NCI-H2196 treated with DMSO at 0.1 percent for 48 hours (cell line): ENCODE measurements around the gene RECQL5.

Experiments
- DNase-seq: peaks from one replicate; lab custom pipeline; 2025; ENCODE audit not compliant: unreplicated experiment; lab: John Stamatoyannopoulos, UW

RECQL5 gene

DNA sequence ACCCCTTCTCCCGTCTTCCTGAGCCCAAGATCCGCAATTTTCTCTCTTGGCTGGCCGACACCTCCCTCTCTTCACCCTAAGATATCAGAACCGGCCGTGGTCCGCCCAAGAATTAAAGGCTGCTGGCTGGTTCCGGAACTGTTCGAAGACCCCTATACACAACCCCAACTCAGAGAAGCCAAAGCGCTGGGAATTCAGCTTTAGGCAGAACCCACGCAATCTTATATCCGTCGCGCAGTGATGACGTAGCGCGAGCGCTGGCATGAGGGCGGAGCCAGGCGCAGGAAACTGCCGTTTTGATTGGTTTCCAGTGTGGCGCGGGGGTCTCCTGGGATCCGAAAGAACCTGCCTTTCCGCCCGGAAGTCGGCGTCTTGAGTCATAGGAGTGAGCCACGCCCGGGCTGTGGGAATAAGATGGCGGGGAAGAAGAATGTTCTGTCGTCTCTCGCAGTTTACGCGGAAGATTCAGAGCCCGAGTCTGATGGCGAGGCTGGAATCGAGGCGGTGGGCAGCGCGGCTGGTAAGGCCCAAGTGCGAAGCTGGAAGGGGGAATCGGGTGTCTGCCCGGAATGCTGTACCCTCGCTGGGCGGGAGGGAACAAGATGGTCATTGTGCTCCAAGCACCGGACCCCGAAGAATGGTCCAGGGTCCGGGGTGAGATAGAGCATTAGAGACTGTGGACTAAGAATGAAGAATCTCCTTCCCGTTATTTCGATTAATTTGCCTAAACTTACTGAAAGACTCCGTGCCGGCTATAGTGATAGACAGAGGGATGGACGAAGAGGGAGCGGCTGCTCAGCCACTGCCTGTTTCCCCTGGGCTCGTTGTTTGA lies at the start of gene RECQL5, which contains the start of gene SAP30BP:
RECQL5 (minus strand) TSS at position 196 of the 832 bp plus-strand sequence. CDS start 597 bp downstream, outside the sequence.
SAP30BP (plus strand) TSS at position 380 of the 832 bp plus-strand sequence; CDS start at position 415, 35 bp downstream.
- DNase-seq: peak; percentile 90

- no peak for DNase-seq
These were observed 45.5 kb upstream of the RECQL5 start for GRCh38 chr17:75712446-75712845.

- no peak for DNase-seq
These were observed 40.2 kb upstream of the RECQL5 start for GRCh38 chr17:75707079-75707571.

DNA sequence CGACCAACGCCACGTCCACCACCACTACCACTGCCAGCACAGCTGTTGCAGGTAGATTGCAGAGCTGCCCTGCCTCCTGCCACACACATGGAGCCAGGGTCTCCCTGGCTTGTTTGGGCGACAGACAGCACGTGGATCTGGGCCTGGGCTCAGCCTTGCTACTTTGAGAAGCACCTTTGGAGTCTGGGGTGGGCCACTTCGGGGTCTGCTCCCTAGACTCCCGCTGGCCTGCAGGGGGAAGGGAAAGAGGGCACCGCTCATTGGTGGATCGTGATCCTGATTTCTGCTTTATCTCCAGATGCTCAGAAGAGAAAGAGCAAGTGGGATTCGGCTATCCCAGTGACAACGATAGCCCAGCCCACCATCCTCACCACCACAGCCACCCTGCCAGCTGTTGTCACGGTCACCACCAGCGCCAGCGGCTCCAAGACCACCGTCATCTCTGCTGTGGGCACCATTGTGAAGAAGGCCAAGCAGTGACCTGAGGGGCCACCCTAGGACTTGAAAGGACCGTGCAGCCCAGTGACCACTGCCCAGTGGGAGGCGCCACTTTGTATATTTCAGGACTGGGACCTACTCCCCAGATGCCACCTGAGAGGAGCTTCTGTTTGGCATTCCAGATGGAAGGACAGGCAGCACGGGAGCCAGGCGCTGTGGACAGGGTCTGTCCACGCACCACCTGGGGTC lies 39.2 kb upstream of the RECQL5 start:
- no peak for DNase-seq

GRCh38 chr17:75704963-75705875 lies 38.3 kb upstream of the RECQL5 start:
- DNase-seq: no peak

DNA sequence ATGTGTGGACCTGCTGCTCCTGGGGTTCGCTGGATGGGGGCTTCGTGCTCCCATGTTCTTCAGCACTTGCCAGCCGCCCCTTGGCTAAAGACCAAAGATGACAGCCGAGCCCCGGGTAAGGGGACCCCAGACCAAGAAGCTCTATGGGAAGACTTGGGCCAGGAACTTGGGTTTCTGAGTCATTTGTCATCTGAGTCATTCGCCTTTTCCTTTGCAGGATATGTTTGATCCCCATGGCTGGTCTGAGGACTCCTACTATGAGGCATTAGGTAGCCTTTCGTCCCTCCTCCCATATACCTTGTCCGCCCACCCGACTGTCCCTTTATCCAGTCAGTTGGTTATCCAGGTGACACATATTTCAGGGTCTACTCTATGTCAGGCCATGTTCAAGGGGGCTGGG lies 36.6 kb upstream of the RECQL5 start:
- no peak for DNase-seq

- no peak for DNase-seq
These were observed 36.2 kb upstream of the RECQL5 start for GRCh38 chr17:75703191-75703590.

- no peak for DNase-seq
These were observed 34.3 kb upstream of the RECQL5 start for GRCh38 chr17:75701288-75701687.

- no peak for DNase-seq
These were observed 31.7 kb upstream of the RECQL5 start for GRCh38 chr17:75698659-75699058.

GRCh38 chr17:75697651-75698291 lies 30.8 kb upstream of the RECQL5 start:
- DNase-seq: peak; percentile 33

DNA sequence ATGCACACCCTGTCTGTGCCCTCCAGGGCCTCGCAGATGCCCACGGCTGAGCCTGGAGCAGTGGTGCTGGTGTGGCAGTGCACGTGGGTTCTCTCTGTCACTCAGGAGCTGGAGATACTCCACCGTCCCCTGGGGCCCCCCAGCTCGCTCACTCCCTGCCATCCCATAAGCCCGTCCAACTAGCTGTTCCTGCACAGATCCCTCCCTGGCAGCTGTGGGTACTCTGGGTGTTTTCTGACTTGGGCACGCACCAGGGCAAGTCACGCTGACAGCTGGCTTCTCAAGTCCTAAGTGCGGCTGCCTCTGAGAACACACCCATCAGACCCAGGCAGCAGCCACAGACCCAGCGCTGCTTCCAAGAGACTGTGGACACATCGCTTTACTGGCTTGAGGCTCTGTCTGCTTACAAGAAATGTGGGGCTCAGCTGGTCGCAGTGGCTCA lies 28.9 kb upstream of the RECQL5 start:
- no peak for DNase-seq

- no peak for DNase-seq
These were observed 28.3 kb upstream of the RECQL5 start for GRCh38 chr17:75695141-75695829.

GRCh38 chr17:75694536-75694935 lies 27.6 kb upstream of the RECQL5 start:
- no peak for DNase-seq

DNA sequence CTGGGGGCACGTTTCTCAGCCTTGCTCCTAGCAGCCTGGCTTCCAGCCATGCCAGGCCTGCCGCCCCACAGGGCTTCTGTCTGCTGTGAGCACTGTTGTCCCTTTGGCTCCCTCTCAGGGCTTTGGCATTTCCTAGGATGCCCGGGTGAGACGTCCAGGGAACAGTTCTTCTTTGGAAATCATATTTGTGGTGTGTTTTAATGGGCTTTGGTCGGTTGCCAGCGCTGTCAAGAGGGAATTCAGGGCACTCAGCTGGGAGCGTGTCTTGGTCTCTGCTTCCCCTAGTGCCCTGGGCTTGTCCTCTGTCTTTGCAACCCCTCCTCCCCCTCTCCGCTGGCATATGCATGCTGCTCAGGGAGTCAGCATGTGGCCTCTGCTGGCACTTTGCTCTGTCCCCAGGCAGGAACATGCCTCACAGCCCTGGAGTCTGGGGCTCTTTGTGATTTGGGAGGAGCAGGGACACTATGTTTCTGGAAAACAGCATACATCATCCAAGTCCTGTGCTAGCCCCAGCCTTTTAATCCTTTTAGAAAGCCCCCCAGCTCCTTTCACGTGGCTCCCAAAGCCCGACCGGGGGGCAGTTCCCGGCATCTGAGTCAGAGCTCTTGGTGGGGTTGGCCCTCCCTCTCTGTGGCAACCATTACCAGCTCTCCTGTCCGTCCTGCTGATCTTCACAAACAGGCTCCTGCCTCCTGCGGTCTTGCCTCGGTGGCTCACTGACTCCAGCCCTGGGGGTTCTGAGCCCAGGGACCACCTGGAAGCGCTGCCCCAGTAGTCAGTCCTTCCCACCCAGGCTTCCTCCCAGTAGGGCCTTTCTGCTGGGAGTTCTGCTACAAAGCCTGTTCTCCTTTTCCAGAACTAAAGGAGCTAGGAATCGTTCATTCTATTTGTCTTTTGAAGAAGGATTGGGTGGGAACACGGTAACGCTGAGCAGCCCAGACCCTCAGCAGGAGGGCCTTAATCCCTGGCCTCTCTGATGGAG lies 26.8 kb upstream of the RECQL5 start:
- peak; percentile 25 for DNase-seq

GRCh38 chr17:75692976-75693375 lies 26.0 kb upstream of the RECQL5 start:
- DNase-seq: no peak

GRCh38 chr17:75691801-75692626 lies 25.1 kb upstream of the RECQL5 start:
- DNase-seq: no peak

- no peak for DNase-seq
These were observed 24.4 kb upstream of the RECQL5 start for GRCh38 chr17:75691371-75691791.

GRCh38 chr17:75689441-75689873 lies 22.5 kb upstream of the RECQL5 start:
- no peak for DNase-seq
